WERI-Rb-1 (cell line): ENCODE data around the gene PNRC2.
A peak's percentile ranks its signal among the peaks of the same experiment; 100 is the strongest.

Experiments
- DNase-seq: peaks from one replicate; pipeline ENCODE4 v3.0.0-alpha.2; 2020
- H3K27ac ChIP-seq: fragments of 250-450 bp; sonication (Bioruptor Pico); 2 replicates; pipeline ENCODE4 v1.5.1; 2020; ENCODE audit warnings: mild to moderate bottlenecking, moderate library complexity
- H3K27me3 ChIP-seq: fragments of 250-450 bp; sonication (Bioruptor Pico); 2 replicates; pipeline ENCODE4 v1.5.1; 2021; ENCODE audit warnings: mild to moderate bottlenecking, low read depth, moderate library complexity; ENCODE audit not compliant: insufficient read depth, severe bottlenecking
- H3K36me3 ChIP-seq: fragments of 250-450 bp; sonication (Bioruptor Pico); 2 replicates; pipeline ENCODE4 v1.5.1; 2020; ENCODE audit warnings: mild to moderate bottlenecking, moderate library complexity
- H3K4me3 ChIP-seq: 2 replicates; pipeline ENCODE4 v1.5.1; 2011; ENCODE audit warnings: low read depth, mild to moderate bottlenecking, control low read depth, low read length
- H3K9me3 ChIP-seq: fragments of 250-450 bp; sonication (Bioruptor Pico); 2 replicates; pipeline ENCODE4 v1.5.1; 2021; ENCODE audit warnings: mild to moderate bottlenecking, moderate library complexity; ENCODE audit not compliant: severe bottlenecking
- TF ChIP-seq, protein P1 (sequence below): IDR thresholded peaks from 2 replicates; pipeline ENCODE4 v1.5.1; 2011; ENCODE audit warnings: low read depth, mild to moderate bottlenecking, control low read depth, inconsistent platforms, low read length

The PNRC2 gene, protein sequence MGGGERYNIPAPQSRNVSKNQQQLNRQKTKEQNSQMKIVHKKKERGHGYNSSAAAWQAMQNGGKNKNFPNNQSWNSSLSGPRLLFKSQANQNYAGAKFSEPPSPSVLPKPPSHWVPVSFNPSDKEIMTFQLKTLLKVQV

DNA sequence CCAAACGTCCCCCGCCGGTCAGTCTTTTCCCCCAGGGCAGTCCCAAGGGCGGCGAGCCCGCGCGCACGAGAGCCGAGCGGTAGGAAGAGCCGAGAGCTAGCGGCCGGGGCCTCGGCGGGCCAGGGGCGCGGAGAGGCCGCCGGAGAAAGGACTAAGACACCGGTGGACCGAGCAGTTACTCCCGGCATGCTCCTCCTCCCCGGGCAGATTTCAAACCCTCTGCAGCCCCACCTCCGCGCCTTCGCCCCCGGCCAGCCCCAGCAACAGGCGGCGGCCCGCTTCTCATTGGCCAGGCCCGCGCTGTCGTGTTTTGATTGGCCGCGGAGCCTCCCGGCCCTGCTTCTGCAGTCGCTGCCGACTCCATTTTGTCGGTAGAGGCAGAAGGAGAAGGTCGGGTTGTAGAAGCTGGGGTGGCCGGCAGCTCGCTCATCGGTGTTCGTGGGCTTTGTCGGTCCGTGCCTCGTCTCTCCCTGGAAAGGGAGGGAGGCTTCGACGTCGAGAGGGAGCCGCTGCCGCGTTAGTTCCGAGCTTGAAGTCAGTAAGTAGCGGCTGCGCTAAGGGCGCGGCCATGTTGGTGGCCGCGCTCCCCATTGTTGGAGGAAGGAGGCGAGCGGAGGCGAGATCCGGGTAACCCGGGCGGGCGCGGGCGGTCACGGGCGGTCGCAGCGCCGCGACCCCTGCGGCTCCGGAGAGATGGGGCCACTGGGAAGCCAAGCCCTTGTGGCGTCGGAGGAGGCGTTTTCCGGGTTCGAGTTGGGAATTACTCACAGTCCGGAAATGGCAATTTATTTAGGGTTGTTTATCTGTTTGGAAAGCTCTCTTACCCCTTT lies at the start of gene PNRC2:
Gene PNRC2, plus strand, starts transcription at position 368 of the 830 bp plus-strand sequence. CDS start 1,630 bp downstream, outside the sequence.
- peak within 1 kb of the TSS; percentile 90 for H3K4me3 ChIP-seq
- H3K36me3 ChIP-seq, result peaks cover 30% of the 10 kb centered on the region
- peak within 1 kb of the TSS; percentile 99 for H3K27ac ChIP-seq
- no peaks in the 10 kb centered on the region for H3K9me3 ChIP-seq
- TF ChIP-seq, protein P1, sequence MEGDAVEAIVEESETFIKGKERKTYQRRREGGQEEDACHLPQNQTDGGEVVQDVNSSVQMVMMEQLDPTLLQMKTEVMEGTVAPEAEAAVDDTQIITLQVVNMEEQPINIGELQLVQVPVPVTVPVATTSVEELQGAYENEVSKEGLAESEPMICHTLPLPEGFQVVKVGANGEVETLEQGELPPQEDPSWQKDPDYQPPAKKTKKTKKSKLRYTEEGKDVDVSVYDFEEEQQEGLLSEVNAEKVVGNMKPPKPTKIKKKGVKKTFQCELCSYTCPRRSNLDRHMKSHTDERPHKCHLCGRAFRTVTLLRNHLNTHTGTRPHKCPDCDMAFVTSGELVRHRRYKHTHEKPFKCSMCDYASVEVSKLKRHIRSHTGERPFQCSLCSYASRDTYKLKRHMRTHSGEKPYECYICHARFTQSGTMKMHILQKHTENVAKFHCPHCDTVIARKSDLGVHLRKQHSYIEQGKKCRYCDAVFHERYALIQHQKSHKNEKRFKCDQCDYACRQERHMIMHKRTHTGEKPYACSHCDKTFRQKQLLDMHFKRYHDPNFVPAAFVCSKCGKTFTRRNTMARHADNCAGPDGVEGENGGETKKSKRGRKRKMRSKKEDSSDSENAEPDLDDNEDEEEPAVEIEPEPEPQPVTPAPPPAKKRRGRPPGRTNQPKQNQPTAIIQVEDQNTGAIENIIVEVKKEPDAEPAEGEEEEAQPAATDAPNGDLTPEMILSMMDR, result no peak
- H3K27me3 ChIP-seq, result no peaks in the 10 kb centered on the region
- DNase-seq, result peak; percentile 98

DNA sequence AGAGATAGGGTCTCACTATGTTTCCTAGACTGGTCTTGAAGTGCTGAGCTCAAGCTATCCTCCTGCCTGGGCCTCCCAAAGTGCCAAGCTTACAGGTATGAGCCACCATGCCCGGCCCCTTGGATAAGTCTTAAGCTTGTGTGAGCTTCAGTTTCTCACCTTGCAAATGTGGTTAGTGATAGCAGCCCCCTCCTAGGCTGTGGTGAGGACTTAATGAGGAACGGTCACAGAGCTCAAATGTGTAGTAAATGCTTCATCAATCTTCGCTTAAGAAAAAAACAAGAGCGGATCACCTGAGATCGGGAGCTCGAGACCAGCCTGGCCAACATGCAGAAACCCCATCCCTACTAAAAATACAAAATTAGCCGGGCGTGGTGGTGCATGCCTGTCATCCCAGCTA lies 49.5 kb upstream of the PNRC2 start:
- no peak overlapping the region for H3K27ac ChIP-seq

DNA sequence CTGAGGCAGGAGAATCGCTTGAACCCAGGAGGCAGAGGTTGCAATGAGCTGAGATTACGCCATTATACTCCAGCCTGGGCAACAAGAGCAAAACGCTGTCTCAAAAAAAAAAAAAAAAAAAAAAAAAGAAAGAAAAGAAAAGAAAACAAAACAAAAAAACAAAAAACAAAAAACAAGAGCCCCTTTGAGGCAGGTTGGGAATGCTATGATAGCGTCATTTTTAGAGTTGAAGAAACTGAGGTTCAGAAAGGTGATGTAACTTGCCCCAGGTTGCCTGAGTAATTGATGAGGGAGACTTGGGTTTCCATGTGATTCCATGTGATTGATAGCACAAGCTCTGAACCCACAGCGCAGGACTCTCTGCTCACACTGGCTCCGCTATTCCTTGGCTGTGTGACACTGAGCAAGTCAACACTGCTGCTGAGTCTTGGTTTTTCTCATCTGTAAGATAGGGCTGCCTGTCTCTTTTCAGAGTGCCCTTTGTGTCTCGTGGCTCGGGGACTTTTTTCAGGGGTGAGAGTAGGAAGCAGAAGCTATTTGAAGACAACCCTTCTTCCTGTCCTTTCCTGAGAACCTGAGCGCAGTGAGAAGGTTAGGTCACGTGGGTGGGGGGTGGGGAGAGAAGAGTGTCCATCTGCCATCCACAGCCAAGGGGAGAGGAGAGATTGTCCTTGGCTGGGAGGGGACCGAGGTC lies 48.9 kb upstream of the PNRC2 start:
- TF ChIP-seq, protein P1, result no peak
- Histone ChIP-seq H3K27ac (peak overlapping the region; percentile 74), H3K27me3 (no peaks in the 10 kb centered on the region), H3K4me3 (no peak overlapping the region), H3K9me3 (no peaks in the 10 kb centered on the region), H3K36me3 (no peaks in the 10 kb centered on the region)
- peak; percentile 34 for DNase-seq

More for the DNA sequence above, 49.5 kb upstream of the PNRC2 start:
- Histone ChIP-seq H3K4me3 (no peak overlapping the region), H3K27me3 (no peaks in the 10 kb centered on the region), H3K9me3 (no peaks in the 10 kb centered on the region), H3K36me3 (no peaks in the 10 kb centered on the region)
- DNase-seq, result no peak
- TF ChIP-seq, protein P1, result no peak

DNA sequence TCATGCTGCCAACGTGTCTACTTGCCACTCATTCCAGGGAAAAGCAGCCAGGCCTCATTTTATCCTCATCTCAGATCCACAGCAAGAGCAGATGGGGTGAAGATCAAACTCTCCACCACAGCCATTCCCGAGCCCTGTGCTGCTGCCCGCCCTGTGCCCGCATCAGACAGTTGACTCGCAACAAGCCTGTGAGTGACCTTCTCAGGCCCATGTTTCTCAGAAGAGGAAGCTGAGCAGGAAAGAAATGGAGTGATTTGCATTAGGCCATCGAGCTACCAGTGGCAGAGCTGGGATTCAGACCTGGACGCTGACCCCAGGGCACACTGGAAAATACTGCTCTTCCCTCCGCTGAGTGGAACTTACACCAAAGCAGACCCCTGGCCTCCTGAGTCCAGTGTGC lies 47.7 kb upstream of the PNRC2 start:
- H3K4me3 ChIP-seq, result no peak overlapping the region
- H3K9me3 ChIP-seq, result no peaks in the 10 kb centered on the region
- no peak for DNase-seq
- no peaks in the 10 kb centered on the region for H3K27me3 ChIP-seq
- TF ChIP-seq, protein P1, result no peak
- H3K27ac ChIP-seq, result no peak overlapping the region; the same call in 1 of the 2 replicates
- H3K36me3 ChIP-seq, result no peaks in the 10 kb centered on the region

DNA sequence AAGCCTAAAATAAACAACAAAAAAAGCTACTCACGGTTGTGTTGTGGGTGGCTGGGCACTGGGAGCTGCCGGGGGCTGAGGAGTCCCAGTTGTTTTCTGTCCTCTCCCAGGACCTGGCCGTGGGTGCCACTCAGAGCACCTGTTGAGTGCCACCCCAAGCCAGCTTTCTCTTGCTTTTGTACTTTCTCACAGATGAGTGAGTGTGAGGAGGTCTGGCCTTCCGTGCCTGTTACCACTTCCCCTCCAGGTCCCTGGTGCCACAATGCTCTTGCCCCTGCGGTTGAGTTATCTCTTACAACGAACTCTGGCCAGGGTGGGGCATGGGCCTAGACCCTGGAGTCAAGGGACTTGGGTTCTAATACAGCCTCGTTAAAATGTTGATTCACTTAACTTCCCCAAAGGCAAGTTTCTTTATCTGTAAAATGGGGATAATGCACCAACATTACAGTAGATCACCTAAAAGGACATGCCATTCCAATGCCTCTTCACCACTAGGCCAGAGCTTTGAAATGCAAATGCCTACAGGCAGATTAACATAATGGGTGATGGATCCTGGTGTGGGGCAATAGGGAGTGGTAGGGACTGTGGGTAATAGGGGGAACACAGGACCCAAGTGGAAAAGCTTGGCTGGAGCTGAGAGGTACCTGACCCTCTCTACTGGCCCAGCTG lies 46.3 kb upstream of the PNRC2 start, which contains the start of gene CNR2:
Gene CNR2, minus strand, starts transcription at position 151 of the 669 bp plus-strand sequence. CDS start 37,745 bp downstream, outside the sequence.
- no peak for DNase-seq
- Histone ChIP-seq H3K27ac (no peak within 1 kb of the TSS), H3K9me3 (no peaks in the 10 kb centered on the region), H3K27me3 (no peaks in the 10 kb centered on the region), H3K36me3 (no peaks in the 10 kb centered on the region), H3K4me3 (no peak within 1 kb of the TSS)
- TF ChIP-seq, protein P1, result no peak
